RCC 7860 (cell line): ENCODE measurements around the gene TAAR8.
"Not testable (repeated sequence)": the region's sequence is repeated elsewhere in the genome, so short reads cannot be mapped to it uniquely, and the experiment has no call there.

Experiments
- DNase-seq: peaks from one replicate; pipeline ENCODE4 v3.0.0-alpha.2; 2015; ENCODE audit warnings: low spot score
- FAIRE-seq: peaks from 2 replicates; lab custom pipeline; 2012; peaks lifted over from hg19 to GRCh38; lab: Jason Lieb, UNC

TAAR8 gene

GRCh38 chr6:132552372-132552771, at the start of gene TAAR8:
TAAR8 (plus strand) TSS chr6:132552672; CDS start chr6:132552693, 21 bp downstream.
- FAIRE-seq, result no peak
- DNase-seq, result no peak

GRCh38 chr6:132504757-132505156, 47.7 kb upstream of the TAAR8 start:
- DNase-seq (no peak), FAIRE-seq (no peak)

- no peak for FAIRE-seq
Observed at GRCh38 chr6:132505158-132505557, 47.3 kb upstream of the TAAR8 start.

GRCh38 chr6:132506461-132506860, 46.0 kb upstream of the TAAR8 start:
- no peak for FAIRE-seq
- no peak for DNase-seq

More at GRCh38 chr6:132505158-132505557, 47.3 kb upstream of the TAAR8 start:
- DNase-seq, result no peak

- DNase-seq (no peak), FAIRE-seq (no peak)
Observed at GRCh38 chr6:132506869-132507808, 45.3 kb upstream of the TAAR8 start.

- DNase-seq, result no peak
Observed at GRCh38 chr6:132511210-132511830, 41.2 kb upstream of the TAAR8 start.

GRCh38 chr6:132511831-132512220, 40.6 kb upstream of the TAAR8 start:
- no peak for FAIRE-seq
- no peak for DNase-seq

More at GRCh38 chr6:132511210-132511830, 41.2 kb upstream of the TAAR8 start:
- no peak for FAIRE-seq

GRCh38 chr6:132512342-132512637, 40.2 kb upstream of the TAAR8 start:
- DNase-seq (no peak), FAIRE-seq (no peak)

- DNase-seq (peak; percentile 60), FAIRE-seq (no peak)
Observed at GRCh38 chr6:132512638-132513632, 39.5 kb upstream of the TAAR8 start, which contains the start of gene STX7. STX7 (minus strand) TSS chr6:132513116; CDS start chr6:132503530, 9,586 bp downstream.

GRCh38 chr6:132513831-132514545, 38.5 kb upstream of the TAAR8 start:
- no peak for DNase-seq
- FAIRE-seq, result no peak

GRCh38 chr6:132515386-132515785, 37.1 kb upstream of the TAAR8 start:
- no peak for DNase-seq
- no peak for FAIRE-seq

GRCh38 chr6:132520953-132521352, 31.5 kb upstream of the TAAR8 start:
- FAIRE-seq, result no peak

GRCh38 chr6:132524646-132525045, 27.8 kb upstream of the TAAR8 start:
- FAIRE-seq (no peak), DNase-seq (no peak)

More at GRCh38 chr6:132520953-132521352, 31.5 kb upstream of the TAAR8 start:
- DNase-seq, result no peak

- FAIRE-seq (no peak), DNase-seq (no peak)
Observed at GRCh38 chr6:132525866-132526265, 26.6 kb upstream of the TAAR8 start.

GRCh38 chr6:132526461-132526860, 26.0 kb upstream of the TAAR8 start:
- DNase-seq, result no peak
- no peak for FAIRE-seq

GRCh38 chr6:132527791-132528190, 24.7 kb upstream of the TAAR8 start:
- FAIRE-seq (no peak), DNase-seq (peak; percentile 29)

GRCh38 chr6:132530293-132530974, 22.0 kb upstream of the TAAR8 start:
- DNase-seq (peak; percentile 41), FAIRE-seq (peak; percentile 80)

- DNase-seq, FAIRE-seq: not testable (repeated sequence)
Observed at GRCh38 chr6:132534546-132534945, 17.9 kb upstream of the TAAR8 start.

GRCh38 chr6:132537145-132537544, 15.3 kb upstream of the TAAR8 start:
- FAIRE-seq (no peak), DNase-seq (no peak)

- no peak for DNase-seq
- no peak for FAIRE-seq
Observed at GRCh38 chr6:132537977-132538376, 14.5 kb upstream of the TAAR8 start, which contains the start of gene TAAR9. TAAR9 (plus strand) TSS chr6:132538277; CDS start chr6:132538290, 13 bp downstream.
